ENCODE measurements around the gene SLC29A1. TPM values are rescaled to one million over a fixed set of nuclear protein-coding genes. Genes with fewer than 3 reads are reported as not detected.

SLC29A1 gene
- total RNA-seq, 3 donors from 2014 or later: 106 to 140 (median 110) TPM

DNA sequence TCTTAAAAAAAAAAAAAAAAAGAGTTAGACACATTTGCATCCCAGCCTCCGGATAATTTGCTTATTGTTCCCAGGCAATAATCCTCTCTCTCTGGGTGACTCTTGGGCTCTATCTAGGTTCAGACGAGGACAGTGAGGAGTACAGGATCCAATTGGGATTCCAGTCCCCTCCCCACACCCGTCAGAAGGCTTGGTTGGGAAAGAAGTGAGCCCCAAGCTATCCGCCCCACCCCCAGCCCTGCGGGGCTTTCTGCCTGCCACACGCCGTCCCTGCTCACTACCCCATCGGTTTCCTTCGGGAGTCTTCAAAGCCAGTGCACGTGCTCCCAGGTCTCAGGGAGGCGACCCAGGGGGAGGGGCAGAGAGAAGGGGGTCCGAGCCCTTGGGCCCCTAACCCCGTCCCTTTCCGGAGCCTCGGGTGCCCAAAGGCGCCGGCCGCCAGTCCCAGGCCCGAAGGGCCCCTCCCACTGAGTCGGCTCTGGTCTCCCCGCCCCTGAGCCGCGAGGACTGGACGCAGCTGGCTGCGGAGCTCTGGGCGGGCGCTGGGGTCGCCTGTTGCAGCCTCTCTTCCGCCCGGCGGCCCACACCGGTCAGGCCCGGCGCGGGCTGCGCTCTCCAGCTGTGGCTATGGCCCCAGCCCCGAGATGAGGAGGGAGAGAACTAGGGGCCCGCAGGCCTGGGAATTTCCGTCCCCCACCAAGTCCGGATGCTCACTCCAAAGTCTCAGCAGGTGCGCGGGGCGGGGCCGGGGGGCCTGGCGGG is 4.2 kb upstream of the SLC29A1 start:
- TF ChIP-seq, protein P1, sequence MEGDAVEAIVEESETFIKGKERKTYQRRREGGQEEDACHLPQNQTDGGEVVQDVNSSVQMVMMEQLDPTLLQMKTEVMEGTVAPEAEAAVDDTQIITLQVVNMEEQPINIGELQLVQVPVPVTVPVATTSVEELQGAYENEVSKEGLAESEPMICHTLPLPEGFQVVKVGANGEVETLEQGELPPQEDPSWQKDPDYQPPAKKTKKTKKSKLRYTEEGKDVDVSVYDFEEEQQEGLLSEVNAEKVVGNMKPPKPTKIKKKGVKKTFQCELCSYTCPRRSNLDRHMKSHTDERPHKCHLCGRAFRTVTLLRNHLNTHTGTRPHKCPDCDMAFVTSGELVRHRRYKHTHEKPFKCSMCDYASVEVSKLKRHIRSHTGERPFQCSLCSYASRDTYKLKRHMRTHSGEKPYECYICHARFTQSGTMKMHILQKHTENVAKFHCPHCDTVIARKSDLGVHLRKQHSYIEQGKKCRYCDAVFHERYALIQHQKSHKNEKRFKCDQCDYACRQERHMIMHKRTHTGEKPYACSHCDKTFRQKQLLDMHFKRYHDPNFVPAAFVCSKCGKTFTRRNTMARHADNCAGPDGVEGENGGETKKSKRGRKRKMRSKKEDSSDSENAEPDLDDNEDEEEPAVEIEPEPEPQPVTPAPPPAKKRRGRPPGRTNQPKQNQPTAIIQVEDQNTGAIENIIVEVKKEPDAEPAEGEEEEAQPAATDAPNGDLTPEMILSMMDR (IDR thresholded peaks at IDR 0.05): no peak
- TF ChIP-seq POLR2AphosphoS5 (IDR thresholded peaks at IDR 0.05) (peak; percentile 23 to 75 (median 57)), POLR2A (IDR thresholded peaks at IDR 0.05) (peak; percentile 73)
- Histone ChIP-seq H3K4me3 (peak overlapping the region; percentile 55 to 70 (median 56)), H3K4me1 (peaks cover 13 to 22% of the 10 kb centered on the region in 2 donors), H3K36me3 (no peaks in the 10 kb centered on the region), H3K9me3 (no peaks in the 10 kb centered on the region), H3K27me3 (no peaks in the 10 kb centered on the region), H3K27ac (peak overlapping the region; percentile 98 to 99)
- DNase-seq (ENCODE audit: low spot score in 2 of 2): peak; percentile 75 to 78
- intact Hi-C loops (cut with DNase I; ENCODE audit: low total_unique reads): no loop called here

DNA sequence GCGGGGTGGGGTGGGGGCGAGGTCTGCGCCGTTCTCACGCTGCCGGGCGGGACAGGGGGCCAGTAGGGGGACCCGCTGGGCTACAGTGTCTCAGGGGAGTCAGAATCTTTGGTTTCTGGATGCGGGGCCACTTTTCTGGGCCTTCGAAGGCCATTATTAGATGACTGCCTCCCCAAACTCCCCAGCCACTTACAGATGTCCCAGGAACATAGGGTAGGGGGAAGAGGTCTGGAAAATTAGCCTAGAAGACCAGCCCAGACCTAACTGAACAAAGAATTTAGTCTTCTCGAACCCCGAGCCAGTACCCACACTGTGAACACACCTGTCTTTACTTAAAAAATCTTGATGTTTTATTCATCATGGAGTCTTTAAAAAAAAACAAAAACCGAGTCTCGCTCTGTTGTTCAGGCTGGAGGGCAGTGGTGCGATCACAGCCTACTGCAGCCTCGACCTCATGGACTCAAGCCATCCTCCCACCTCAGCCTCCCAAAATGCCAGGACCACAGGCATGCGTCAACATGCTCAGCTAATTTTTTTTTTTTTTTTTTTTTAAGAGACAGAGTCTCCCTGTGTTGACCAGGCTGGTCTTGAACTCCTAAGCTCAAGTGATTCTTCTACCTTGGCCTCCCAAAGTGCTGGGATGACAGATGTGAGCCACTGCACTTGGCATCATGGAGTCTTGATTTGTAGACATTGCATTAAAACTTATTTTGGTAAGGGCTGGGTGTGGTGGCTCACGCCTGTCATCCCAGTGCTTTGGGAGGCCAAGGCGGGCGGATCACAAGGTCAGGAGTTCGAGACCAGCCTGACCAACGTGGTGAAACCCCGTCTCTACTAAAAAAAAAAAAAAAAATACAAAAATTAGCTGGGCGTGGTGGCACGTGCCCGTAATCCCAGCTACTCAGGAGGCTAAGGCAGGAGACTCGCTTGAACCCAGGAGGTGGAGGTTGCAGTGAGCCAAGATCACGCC is 3.3 kb upstream of the SLC29A1 start:
- Histone ChIP-seq H3K9me3 (no peaks in the 10 kb centered on the region), H3K36me3 (no peaks in the 10 kb centered on the region), H3K27ac (peak overlapping the region; percentile 98 to 99), H3K4me3 (peak overlapping the region; percentile 55 to 70 (median 56)), H3K4me1 (peaks cover 13 to 29% of the 10 kb centered on the region in 2 donors), H3K27me3 (no peaks in the 10 kb centered on the region)
- intact Hi-C loops (cut with DNase I; ENCODE audit: low total_unique reads): no loop called here
- no peak for DNase-seq (ENCODE audit: low spot score in 2 of 2)
- no peak for TF ChIP-seq POLR2AphosphoS5 (IDR thresholded peaks at IDR 0.05)
- no peak for TF ChIP-seq POLR2A (IDR thresholded peaks at IDR 0.05)
- TF ChIP-seq, protein P1 (IDR thresholded peaks at IDR 0.05): no peak

DNA sequence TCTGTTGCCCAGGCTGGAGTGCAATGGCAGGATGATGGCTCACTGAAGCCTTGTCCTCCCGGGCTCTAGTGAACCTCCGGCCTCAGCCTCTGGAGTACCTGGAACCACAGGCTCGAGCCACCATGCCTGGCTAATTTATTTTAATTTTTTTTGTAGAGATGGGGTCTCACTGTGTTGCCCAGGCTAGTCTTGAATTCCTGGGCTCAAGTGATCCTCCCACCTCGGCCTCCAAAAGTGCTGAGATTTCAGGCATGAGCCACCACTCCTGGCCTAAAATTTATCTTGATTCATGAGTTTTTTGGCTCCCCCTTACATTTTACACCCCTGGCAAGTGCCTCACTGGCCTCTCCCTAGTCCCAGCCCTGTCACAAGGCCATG is 2.5 kb upstream of the SLC29A1 start:
- intact Hi-C loops (cut with DNase I; ENCODE audit: low total_unique reads): no loop called here
- Histone ChIP-seq H3K4me1 (peaks cover 13 to 30% of the 10 kb centered on the region in 2 donors), H3K36me3 (no peaks in the 10 kb centered on the region), H3K27me3 (no peaks in the 10 kb centered on the region), H3K9me3 (no peaks in the 10 kb centered on the region), H3K27ac (peak overlapping the region; percentile 98 to 99), H3K4me3 (no peak overlapping the region)
- TF ChIP-seq POLR2A (IDR thresholded peaks at IDR 0.05) (no peak), POLR2AphosphoS5 (IDR thresholded peaks at IDR 0.05) (no peak)
- TF ChIP-seq, protein P1 (IDR thresholded peaks at IDR 0.05): no peak
- DNase-seq (ENCODE audit: low spot score in 2 of 2): no peak

DNA sequence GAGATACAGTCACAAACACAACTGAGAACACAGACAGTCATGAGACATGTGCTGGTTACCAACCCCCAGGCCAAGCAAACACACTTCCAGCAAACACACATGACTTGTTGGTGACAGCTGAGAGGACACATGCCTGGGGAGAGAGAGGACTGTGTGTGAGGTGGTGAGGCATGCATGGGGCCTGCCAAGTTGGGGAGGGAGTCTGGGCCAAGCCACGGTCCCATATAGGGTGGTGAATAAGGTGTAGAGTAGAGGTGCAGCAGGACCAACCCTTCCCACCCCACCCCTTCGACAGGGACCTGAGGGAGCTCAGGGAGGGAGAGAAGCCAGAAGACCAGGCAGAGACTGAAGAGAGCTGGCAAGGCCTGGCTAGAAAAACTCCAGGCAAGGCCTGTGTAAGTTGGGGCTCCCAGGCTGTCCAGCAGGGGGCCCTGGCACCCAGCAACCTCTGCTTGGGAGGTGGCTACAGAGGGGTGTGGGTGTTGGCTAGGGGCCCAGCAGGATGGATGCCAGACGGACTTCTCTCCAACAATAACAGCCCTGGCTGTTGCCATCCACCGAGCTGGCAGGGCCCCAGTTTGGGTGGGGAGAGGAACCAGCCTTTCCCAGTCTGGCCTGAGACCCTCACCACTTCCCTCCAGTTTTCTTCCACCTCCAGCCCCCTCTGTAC is 2.0 kb upstream of the SLC29A1 start:
- intact Hi-C loops (cut with DNase I; ENCODE audit: low total_unique reads): no loop called here
- Histone ChIP-seq H3K27ac (peak overlapping the region; percentile 98 to 99), H3K9me3 (no peaks in the 10 kb centered on the region), H3K4me1 (peaks cover 13 to 35% of the 10 kb centered on the region in 2 donors), H3K27me3 (no peaks in the 10 kb centered on the region), H3K4me3 (peak overlapping the region; percentile 18 to 81 (median 68)), H3K36me3 (no peaks in the 10 kb centered on the region)
- DNase-seq (ENCODE audit: low spot score in 2 of 2): peak; percentile 97 to 99
- TF ChIP-seq POLR2AphosphoS5 (IDR thresholded peaks at IDR 0.05) (peak; percentile 92 to 95 (median 93)), POLR2A (IDR thresholded peaks at IDR 0.05) (peak; percentile 6)
- TF ChIP-seq, protein P1 (IDR thresholded peaks at IDR 0.05): peak; percentile 89 to 94 (median 91)

All from breast epithelium (tissue), 4 donors.